Progenitor cell of endocrine pancreas (in vitro differentiated cells): ENCODE data around the gene PDE6B. TPM values are rescaled to one million over a fixed set of nuclear protein-coding genes. Genes with fewer than 3 reads are reported as not detected.

Experiments
- DNase-seq: peaks from one replicate; pipeline ENCODE4 v3.0.0; 2021; ENCODE audit warnings: low spot score; ENCODE audit not compliant: unreplicated experiment
- H3K27ac Mint-ChIP-seq: 2 replicates; pipeline ENCODE4 v1.8.0; 2021; ENCODE audit warnings: mild to moderate bottlenecking, moderate library complexity, mixed read lengths
- H3K27me3 Mint-ChIP-seq: 2 replicates; pipeline ENCODE4 v1.8.0; 2021; ENCODE audit warnings: mixed read lengths
- H3K36me3 Mint-ChIP-seq: 2 replicates; pipeline ENCODE4 v1.8.0; 2022; ENCODE audit warnings: mixed read lengths; ENCODE audit not compliant: insufficient read depth
- H3K4me1 Mint-ChIP-seq: 2 replicates; pipeline ENCODE4 v1.8.0; 2021; ENCODE audit warnings: low read depth, mixed read lengths
- H3K4me3 Mint-ChIP-seq: 2 replicates; pipeline ENCODE4 v1.8.0; 2021; ENCODE audit warnings: low read depth, mild to moderate bottlenecking, moderate library complexity, mixed read lengths
- H3K9me3 Mint-ChIP-seq: 2 replicates; pipeline ENCODE4 v1.8.0; 2021; ENCODE audit warnings: low read depth, mixed read lengths
- total RNA-seq: library from RNA; stranded (reverse); gene quantifications from 2 replicates; pipeline ENCODE4 v1.2.1, GENCODE V29; 2021
- TF ChIP-seq, protein P1 (sequence below): fragments of 200-600 bp; sonication (generic); IDR thresholded peaks from one replicate; pipeline ENCODE4 v1.5.0; 2021; ENCODE audit warnings: antibody characterized with exemption, mild to moderate bottlenecking; ENCODE audit not compliant: unreplicated experiment

The PDE6B gene
- total RNA-seq, 1 donor from 2014 or later: 10.4 TPM

DNA sequence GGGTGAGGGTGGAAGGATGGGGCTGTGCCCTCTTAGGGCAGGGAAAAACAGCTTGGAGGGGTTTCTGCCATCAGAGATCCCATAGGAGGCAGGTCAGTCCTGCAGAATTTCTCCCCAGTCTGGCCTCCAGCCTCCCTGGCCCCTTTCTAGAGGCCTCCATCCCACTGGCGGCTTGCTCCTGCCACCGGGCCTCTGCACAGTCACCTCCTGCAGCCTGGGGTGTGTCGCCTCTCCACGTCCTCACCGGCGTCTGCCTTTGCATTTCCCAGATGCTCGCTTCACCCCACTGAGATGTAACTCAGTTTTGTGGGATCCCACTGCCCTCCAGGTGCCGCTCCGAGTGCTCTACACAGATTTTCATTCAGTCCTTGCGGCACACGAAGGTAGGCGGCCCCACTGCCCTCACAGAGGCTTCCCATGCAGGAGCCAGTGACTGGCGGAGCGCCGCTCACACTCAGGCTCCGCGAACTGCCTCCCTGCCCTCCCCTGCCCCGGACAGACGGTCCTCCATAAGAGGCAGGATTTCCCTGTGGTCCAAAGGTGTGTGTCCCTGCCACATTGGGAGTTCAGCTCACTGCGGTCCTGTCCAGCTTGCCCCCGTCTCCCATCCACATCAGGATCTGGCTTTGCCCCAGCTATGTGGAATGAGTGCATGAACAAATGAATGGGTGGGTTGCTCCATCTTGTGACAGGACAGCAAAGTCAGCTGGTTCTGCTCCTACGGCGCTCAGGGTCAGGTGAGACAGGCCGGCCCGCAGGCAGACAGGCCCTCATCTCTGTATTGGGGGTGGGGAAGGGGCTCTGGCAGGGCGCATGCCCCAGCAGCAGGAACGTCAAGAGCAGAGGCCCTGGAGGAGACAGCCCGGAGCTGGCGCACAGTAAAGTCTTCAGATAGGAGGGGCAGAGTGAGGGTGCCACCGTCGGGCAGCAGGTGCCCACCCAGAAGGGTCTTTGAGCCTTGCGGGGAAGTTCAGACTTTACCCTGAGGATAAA lies 46.6 kb upstream of the PDE6B start:
- no peak overlapping the region for H3K4me3 Mint-ChIP-seq
- peaks cover 6% of the 10 kb centered on the region for H3K4me1 Mint-ChIP-seq
- peaks cover 61% of the 10 kb centered on the region for H3K27me3 Mint-ChIP-seq
- TF ChIP-seq, protein P1, sequence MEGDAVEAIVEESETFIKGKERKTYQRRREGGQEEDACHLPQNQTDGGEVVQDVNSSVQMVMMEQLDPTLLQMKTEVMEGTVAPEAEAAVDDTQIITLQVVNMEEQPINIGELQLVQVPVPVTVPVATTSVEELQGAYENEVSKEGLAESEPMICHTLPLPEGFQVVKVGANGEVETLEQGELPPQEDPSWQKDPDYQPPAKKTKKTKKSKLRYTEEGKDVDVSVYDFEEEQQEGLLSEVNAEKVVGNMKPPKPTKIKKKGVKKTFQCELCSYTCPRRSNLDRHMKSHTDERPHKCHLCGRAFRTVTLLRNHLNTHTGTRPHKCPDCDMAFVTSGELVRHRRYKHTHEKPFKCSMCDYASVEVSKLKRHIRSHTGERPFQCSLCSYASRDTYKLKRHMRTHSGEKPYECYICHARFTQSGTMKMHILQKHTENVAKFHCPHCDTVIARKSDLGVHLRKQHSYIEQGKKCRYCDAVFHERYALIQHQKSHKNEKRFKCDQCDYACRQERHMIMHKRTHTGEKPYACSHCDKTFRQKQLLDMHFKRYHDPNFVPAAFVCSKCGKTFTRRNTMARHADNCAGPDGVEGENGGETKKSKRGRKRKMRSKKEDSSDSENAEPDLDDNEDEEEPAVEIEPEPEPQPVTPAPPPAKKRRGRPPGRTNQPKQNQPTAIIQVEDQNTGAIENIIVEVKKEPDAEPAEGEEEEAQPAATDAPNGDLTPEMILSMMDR: no peak
- no peaks in the 10 kb centered on the region for H3K9me3 Mint-ChIP-seq
- no peaks in the 10 kb centered on the region for H3K36me3 Mint-ChIP-seq
- no peak overlapping the region for H3K27ac Mint-ChIP-seq
- no peak for DNase-seq

DNA sequence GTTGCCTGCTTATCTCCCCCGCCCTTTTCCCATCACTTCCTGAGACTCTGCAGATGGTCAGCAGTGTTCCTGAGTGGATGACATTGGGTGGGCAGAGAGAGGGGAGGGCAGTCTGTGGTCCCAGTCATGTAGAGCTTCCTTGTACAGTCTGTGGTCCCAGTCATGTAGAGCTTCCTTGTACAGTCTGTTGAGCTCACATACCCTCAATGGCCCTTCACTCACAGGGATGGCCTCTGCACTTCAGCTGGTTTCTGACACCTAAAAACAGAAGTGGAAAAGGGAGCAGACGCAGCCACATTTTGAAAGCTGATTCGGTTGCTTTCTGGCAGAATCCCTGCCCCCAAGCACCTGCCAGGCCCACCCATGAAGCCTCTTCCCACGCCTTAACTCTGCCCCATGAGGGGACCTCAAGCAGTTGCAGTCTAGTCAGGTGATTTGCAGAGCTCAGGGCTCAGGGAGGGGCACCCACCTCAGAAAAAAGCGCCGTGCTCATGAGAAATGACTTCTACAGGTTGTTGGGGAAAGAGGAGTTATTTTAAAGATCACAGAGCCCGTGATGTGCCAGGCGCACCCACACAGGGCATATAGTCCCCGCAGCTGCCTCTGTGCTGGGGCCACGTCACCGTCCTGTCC lies 45.7 kb upstream of the PDE6B start:
- peaks cover 57% of the 10 kb centered on the region for H3K27me3 Mint-ChIP-seq
- no peak overlapping the region for H3K4me3 Mint-ChIP-seq
- peaks cover 5% of the 10 kb centered on the region for H3K9me3 Mint-ChIP-seq
- H3K27ac Mint-ChIP-seq: no peak overlapping the region
- peaks cover 6% of the 10 kb centered on the region for H3K4me1 Mint-ChIP-seq
- DNase-seq: no peak
- TF ChIP-seq, protein P1: no peak
- H3K36me3 Mint-ChIP-seq: no peaks in the 10 kb centered on the region

DNA sequence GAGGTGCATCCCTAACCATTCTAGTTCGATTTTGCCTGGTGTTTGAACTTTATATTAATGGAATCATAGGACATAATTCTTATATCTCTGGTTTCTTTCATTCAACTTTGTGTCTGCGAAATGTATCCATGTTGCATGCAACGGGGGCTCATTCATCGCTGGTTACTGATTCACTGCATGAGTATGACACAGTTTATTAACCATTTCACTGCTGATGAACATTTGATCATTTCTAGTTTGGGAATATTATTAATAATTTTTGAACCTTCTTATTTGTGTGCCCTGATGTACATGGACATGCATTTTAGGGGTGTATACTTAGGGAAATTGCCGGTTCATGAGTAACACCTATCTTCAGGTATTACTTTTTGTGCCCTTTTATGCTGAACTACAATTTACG lies 44.2 kb upstream of the PDE6B start:
- DNase-seq: no peak
- H3K27me3 Mint-ChIP-seq: peaks cover 66% of the 10 kb centered on the region
- peaks cover 5% of the 10 kb centered on the region for H3K9me3 Mint-ChIP-seq
- no peak overlapping the region for H3K27ac Mint-ChIP-seq
- H3K4me1 Mint-ChIP-seq: peaks cover 6% of the 10 kb centered on the region
- no peaks in the 10 kb centered on the region for H3K36me3 Mint-ChIP-seq
- TF ChIP-seq, protein P1: no peak
- H3K4me3 Mint-ChIP-seq: no peak overlapping the region

DNA sequence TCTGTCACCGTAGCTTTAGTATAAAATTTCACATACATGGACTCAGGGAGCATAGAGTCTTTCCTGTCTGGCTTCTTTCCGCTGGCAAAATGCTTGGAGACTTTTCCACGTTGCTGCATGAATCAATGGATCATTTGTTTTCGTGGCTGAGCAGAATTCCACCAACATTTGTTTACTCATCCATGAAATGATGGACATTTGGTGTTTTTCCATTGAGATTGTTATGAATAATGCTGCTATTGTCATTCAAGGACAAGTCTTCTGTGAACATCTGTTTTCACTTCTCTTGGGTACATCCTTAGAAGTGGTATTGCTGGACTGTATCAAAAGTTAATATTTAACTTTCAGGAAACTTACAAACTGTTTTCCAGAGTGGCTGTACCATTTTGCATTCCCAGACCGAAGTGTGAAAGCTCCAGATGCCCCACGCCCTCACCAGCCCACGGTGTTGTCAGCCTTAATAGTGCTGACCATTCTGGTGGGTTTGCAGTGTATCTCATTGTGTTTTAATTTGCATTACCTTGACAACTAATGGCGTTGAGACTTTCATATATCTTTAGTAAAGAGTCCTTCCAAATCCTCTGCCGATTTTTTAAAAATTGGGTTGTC lies 43.5 kb upstream of the PDE6B start:
- DNase-seq: no peak
- no peaks in the 10 kb centered on the region for H3K36me3 Mint-ChIP-seq
- H3K27me3 Mint-ChIP-seq: peaks cover 70% of the 10 kb centered on the region
- H3K9me3 Mint-ChIP-seq: peaks cover 5% of the 10 kb centered on the region
- H3K4me1 Mint-ChIP-seq: peaks cover 6% of the 10 kb centered on the region
- H3K27ac Mint-ChIP-seq: no peak overlapping the region
- H3K4me3 Mint-ChIP-seq: no peak overlapping the region
- TF ChIP-seq, protein P1: no peak

DNA sequence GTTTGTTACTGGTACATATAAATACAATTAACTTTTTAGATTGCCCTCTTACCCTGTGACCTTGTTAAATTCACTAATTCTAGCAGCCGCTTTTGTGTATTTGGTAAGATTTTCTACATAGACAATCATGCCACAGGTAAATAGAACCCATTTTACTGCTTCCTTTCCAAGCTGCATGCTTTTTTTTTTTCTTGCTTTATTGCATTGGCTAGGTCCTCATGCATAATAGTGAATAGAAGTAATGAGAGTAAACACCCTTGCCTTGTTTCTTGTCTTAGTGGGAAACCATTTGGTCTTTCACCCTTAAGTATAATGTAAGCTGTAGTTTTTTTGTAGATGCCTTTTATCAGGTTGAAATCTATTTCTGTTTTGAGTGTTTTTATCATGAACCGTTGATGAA lies 41.6 kb upstream of the PDE6B start:
- Mint-ChIP-seq H3K4me1 (no peaks in the 10 kb centered on the region), H3K36me3 (no peaks in the 10 kb centered on the region), H3K27me3 (peaks cover 66% of the 10 kb centered on the region), H3K9me3 (peaks cover 5% of the 10 kb centered on the region), H3K4me3 (no peak overlapping the region), H3K27ac (no peak overlapping the region)
- no peak for DNase-seq
- TF ChIP-seq, protein P1: no peak
